NOMO-1 (cell line): ENCODE measurements around the gene MUC5B.
"Not testable (repeated sequence)": the region's sequence is repeated elsewhere in the genome, so short reads cannot be mapped to it uniquely, and the experiment has no call there.

Experiments
- DNase-seq, 2 experiments: peaks; one replicate each; lab custom pipeline; 2025; ENCODE audit not compliant: unreplicated experiment in 2 of 2; lab: John Stamatoyannopoulos, UW

MUC5B gene, protein sequence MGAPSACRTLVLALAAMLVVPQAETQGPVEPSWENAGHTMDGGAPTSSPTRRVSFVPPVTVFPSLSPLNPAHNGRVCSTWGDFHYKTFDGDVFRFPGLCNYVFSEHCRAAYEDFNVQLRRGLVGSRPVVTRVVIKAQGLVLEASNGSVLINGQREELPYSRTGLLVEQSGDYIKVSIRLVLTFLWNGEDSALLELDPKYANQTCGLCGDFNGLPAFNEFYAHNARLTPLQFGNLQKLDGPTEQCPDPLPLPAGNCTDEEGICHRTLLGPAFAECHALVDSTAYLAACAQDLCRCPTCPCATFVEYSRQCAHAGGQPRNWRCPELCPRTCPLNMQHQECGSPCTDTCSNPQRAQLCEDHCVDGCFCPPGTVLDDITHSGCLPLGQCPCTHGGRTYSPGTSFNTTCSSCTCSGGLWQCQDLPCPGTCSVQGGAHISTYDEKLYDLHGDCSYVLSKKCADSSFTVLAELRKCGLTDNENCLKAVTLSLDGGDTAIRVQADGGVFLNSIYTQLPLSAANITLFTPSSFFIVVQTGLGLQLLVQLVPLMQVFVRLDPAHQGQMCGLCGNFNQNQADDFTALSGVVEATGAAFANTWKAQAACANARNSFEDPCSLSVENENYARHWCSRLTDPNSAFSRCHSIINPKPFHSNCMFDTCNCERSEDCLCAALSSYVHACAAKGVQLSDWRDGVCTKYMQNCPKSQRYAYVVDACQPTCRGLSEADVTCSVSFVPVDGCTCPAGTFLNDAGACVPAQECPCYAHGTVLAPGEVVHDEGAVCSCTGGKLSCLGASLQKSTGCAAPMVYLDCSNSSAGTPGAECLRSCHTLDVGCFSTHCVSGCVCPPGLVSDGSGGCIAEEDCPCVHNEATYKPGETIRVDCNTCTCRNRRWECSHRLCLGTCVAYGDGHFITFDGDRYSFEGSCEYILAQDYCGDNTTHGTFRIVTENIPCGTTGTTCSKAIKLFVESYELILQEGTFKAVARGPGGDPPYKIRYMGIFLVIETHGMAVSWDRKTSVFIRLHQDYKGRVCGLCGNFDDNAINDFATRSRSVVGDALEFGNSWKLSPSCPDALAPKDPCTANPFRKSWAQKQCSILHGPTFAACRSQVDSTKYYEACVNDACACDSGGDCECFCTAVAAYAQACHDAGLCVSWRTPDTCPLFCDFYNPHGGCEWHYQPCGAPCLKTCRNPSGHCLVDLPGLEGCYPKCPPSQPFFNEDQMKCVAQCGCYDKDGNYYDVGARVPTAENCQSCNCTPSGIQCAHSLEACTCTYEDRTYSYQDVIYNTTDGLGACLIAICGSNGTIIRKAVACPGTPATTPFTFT (N-terminal part only)

DNA sequence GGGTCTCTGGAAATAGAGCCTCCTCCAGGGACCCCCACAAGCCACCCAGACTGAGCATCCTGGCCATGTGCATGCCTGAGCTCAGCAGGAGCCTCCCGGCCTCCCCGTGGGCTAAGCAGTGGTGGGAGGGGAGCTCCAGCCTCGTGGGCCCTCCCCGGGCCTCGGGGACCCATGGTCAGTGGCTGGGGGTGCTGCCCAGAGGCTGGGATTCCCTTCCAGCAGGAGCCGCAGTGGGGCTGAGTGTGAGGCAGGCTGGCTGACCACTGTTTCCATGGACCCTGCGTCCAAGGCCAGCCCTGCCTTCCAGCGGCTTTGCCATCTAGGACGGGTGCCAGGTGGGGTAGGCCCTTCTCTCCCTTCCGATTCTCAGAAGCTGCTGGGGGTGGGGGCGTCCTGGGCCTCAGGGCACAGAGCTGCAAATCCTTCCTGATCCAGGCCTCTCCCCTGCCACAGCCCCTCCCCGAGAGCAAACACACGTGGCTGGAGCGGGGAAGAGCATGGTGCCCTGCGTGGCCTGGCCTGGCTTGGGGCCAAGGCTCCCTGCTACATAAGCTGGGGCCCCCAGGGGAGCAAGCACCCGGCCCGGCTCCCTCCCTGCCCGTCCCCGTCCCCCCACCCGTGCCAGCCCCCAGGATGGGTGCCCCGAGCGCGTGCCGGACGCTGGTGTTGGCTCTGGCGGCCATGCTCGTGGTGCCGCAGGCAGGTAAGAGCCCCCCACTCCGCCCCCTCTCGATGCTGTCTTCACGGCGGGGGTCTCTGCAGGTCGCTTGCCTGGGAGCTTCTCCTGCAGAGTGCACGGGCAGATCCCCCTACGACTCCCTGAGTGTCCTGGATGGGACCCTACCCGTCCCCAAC, at the start of gene MUC5B:
Gene MUC5B (plus strand): TSS at position 576 of the 855 bp plus-strand sequence. CDS start 58 bp downstream, at position 634.
- no peak for DNase-seq

DNA sequence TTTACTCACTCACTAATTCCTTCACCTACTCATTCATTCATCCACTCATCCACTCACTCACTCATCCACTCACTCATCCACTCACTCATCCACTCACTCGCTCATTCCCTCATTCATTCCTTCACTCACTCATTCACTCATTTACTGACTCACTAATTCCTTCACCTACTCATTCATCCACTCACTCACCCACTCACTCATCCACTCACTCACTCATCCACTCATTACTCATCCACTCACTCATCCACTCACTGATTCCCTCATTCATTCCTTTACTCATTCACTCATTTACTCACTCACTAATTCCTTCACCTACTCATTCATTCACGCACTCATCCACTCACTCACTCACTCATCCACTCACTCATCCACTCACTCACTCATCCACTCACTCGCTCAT, 49.5 kb upstream of the MUC5B start:
- not testable (repeated sequence) for DNase-seq

DNA sequence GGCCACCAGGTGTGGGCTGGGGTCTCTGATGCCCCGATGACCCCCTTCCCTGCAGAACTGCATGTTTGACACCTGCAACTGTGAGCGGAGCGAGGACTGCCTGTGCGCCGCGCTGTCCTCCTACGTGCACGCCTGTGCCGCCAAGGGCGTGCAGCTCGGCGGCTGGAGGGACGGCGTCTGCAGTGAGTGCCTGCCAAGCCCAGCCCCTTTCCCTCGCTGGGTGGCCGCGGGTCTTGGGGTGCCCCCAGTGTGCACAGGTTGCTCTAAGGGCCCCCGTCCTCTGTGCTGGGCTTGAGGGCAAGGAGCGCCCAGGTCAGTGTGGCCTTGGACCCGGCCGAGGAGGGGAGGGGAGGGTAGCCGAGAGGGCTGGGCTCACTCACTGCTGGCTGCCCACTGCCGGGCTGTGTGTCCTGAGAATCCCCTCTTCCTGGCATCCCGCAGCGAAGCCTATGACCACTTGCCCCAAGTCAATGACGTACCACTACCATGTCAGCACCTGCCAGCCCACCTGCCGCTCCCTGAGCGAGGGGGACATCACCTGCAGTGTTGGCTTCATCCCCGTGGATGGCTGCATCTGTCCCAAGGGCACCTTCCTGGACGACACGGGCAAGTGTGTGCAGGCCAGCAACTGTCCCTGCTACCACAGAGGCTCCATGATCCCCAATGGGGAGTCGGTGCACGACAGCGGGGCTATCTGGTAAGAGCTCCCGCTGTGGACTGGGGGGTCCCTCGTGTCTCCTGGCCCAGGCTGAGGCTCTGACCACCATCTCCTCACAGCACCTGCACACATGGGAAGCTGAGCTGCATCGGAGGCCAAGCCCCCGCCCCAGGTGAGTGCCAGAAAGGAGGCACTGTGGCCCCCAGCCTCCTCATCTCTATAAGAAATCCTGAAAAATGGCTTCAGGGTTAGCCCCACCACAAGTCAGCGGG, 48.2 kb upstream of the MUC5B start:
- DNase-seq, result no peak

DNA sequence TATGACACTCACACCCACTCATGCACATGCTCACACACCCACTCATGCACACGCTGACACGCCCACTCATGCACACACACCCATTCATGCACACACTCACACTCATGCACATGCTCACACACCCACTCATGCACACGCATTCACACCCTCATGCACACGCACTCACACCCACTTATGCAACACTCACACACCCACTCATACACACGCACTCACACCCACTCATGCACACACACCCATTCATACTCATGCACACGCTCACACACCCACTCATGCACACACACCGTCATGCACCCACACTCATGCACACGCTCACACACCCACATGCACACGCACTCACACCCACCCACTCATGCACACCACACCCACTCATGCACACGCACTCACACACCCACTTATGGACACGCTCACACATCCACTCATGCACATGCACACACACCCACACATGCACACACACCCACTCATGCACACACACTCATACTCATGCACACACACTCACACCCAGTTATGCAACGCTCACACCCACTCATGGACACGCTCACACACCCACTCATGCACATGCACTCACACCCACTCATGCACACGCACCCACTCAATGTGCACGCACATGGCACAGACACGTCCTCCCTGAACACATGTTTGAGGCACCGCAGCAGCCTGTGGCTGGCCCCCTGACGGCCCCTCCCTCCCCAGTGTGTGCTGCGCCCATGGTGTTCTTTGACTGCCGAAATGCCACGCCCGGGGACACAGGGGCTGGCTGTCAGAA, 47.2 kb upstream of the MUC5B start:
- DNase-seq, result no peak

DNA sequence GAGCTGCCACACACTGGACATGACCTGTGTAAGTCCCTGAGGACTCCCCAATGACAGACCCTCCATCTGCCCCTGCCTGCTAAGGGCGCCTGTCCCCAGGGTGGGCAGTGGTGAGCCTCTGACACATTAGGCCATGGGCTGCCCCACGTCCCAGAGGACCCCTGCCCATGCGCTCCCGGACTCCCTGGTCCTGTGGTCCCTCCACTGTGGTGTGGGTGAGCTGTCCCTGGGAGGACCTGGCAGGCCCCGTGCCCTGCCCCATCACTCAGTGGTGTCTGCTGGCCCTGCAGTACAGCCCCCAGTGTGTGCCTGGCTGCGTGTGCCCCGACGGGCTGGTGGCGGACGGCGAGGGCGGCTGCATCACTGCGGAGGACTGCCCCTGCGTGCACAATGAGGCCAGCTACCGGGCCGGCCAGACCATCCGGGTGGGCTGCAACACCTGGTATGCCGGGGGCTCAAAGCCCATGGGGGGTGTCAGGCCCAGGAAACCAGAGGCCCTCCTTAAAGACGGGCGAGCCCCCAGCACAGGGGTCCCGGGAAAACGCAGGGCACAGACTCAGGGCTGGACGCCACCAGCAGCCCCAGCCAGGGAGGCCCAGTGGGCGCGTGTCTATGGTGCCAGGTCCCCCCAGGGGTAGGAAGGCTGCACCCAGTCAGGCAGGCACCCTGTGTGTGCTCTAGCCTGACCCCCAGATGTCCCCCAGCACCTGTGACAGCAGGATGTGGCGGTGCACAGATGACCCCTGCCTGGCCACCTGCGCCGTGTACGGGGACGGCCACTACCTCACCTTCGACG, 46.4 kb upstream of the MUC5B start:
- DNase-seq, result no peak

DNA sequence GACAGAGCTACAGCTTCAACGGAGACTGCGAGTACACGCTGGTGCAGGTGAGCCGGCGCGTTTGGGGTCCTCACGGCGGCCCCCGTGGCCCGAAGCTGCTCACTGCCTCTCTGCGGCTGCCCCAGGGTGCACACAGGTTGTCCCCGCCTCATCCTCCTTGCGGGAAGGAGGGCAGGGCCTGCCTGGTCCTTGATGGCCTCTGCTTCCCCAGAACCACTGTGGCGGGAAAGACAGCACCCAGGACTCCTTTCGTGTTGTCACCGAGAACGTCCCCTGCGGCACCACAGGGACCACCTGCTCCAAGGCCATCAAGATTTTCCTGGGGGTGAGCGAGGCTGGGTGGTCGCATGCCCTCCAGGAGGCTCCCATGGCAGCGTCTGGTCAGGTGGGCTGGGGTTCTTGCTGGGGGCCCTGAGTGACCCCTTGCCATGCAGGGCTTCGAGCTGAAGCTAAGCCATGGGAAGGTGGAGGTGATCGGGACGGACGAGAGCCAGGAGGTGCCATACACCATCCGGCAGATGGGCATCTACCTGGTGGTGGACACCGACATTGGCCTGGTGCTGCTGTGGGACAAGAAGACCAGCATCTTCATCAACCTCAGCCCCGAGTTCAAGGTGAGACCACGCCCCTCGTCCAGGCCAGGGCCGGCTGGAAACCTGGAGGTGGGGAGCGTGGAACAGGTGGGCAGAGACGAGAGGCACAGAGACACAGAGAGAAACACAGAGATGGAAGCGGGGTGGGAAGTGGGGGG, 45.7 kb upstream of the MUC5B start:
- DNase-seq, result no peak

DNA sequence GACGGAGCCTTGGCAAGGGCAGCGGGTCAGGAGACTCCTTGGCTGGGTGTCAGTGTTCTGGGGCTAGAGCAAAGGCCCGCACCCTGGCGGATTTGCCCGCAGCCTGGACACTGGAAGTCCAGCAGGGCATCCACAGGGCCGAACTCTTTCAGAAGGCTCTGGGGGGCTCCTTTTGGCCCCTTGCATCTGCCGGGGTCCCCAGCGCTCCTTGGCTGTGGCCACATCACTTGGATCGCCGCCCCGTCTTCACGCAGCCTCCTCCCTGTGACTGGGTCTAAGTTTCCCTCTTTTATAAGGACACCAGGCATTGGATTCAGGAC, 45.1 kb upstream of the MUC5B start:
- DNase-seq, result no peak

DNA sequence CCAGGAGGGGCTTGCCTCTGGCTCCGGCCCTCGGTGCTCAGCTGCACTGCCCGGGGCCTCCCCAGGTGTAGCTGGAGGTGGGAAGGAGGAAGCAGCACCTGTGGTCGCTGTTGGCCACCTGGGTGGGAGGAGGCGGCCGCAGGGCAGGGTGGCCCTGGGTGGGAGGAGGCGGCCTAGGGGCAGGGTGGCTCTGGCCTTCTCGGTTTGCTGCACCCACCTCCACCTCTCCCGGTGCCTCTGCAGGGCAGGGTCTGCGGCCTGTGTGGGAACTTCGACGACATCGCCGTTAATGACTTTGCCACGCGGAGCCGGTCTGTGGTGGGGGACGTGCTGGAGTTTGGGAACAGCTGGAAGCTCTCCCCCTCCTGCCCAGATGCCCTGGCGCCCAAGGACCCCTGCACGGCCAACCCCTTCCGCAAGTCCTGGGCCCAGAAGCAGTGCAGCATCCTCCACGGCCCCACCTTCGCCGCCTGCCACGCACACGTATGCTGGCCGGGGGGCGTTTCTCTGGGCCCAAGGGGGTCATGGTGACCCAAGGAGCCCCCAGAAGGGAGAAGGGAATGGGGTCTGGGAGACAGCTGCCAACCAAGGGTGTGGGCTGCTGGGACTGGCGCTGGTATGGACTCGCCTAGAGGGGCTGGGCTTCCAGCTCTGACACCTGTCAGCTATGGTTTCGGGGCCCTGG, 44.5 kb upstream of the MUC5B start:
- no peak for DNase-seq

DNA sequence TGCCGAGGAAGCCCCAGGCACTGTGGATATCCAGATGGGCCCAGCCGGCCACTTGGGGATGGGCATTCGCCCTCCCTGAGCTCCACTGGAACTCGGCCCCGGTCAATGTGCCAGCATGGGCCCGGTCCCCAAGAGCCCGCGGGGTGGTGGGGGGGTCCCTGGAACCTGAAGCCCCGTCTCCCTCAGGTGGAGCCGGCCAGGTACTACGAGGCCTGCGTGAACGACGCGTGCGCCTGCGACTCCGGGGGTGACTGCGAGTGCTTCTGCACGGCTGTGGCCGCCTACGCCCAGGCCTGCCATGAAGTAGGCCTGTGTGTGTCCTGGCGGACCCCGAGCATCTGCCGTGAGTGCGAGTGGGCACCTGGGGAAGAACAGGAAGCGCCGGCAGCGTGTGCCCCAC, 44.0 kb upstream of the MUC5B start:
- no peak for DNase-seq

DNA sequence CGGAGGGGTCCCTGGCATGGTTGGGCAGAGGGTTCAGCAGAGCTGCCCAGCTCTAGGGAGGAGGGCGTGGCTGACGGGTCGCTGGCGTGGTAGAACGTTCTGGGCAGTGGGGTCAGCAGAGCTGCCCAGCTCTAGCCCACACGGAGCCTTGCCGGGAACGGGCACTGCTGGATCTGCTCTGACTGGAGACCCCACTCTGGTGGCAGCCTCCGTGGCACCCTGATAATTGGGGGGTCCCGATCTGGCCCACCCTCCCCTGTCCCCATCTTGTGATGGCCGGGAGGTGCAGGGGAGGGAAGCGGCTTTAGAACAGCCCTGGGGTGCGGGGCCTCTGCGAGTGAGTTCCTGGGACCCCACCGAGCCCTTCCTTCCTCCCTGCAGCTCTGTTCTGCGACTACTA, 43.2 kb upstream of the MUC5B start:
- no peak for DNase-seq

DNA sequence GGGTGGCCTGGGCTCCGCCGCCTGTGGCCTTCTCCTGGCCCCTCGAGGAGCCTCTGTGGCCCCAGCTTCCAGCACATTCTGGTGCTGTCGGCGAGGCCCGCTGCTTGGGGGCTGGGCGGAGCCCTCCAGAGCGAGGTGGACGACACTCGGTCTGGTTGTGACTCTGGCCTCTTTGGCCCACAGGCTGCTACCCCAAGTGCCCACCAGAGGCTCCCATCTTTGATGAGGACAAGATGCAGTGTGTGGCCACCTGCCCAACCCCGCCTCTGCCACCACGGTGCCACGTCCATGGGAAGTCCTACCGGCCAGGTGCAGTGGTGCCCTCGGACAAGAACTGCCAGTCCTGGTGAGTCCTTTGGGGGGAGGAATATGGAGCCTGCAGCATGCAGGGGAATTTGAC, 42.7 kb upstream of the MUC5B start:
- no peak for DNase-seq

DNA sequence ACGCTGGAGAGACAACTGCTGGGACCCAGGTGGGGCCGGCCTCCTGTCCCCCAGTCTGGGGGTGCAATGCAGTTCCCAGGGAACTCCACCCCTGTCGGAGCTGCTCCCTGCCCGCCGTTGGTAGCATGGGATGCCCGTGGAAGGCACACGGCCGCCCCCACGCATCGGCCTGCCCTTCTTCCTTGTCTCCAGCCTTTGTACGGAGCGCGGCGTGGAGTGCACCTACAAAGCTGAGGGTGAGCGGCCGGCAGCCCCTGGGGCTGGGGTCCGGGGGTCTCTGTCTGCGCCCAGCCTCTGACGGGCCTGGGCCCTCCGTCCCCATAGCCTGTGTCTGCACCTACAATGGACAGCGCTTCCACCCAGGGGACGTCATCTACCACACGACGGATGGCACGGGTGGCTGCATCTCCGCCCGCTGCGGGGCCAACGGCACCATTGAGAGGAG, 41.9 kb upstream of the MUC5B start:
- no peak for DNase-seq

DNA sequence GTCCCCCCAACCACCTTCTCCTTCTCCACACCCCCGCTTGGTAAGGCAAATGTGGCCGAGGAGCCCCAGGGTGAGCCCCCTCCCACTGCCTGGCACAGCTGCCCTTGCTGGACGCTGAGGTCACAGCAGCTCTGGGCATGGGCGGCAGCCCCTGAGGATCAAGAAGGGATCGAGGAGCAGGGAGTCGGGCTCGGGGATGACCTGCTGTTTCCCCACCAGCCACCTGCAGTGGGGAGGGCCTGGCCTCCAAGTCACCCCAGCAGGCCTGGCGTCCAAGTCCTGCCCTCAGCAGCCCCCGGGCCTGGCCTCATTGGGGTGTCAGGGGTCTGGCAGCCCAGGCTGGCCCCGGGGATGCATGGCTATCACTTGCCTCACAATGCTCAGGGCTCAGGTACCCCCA, 41.4 kb upstream of the MUC5B start:
- no peak for DNase-seq

DNA sequence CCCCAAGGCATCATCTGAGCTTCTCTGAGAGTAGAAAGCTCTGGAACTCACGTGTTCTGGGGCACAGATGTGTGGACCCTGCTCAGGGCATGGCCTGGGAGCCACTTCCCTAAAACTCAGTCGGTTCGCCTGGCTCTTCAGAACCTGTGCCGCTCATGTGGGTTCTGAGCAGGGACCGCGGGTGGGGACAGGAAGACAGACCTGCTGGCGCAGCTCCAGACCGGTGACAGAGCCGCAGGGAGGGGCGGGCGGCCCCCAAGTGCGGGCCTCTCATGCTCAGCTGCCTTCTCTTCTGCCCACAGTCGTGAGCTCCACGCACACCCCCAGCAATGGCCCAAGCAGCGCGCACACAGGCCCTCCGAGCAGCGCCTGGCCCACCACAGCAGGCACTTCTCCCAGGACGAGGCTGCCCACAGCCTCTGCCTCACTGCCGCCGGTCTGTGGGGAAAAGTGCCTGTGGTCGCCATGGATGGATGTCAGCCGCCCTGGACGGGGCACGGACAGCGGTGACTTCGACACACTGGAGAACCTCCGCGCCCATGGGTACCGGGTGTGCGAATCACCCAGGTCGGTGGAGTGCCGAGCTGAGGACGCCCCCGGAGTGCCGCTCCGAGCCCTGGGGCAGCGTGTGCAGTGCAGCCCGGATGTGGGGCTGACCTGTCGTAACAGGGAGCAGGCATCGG, 40.9 kb upstream of the MUC5B start:
- DNase-seq, result no peak

DNA sequence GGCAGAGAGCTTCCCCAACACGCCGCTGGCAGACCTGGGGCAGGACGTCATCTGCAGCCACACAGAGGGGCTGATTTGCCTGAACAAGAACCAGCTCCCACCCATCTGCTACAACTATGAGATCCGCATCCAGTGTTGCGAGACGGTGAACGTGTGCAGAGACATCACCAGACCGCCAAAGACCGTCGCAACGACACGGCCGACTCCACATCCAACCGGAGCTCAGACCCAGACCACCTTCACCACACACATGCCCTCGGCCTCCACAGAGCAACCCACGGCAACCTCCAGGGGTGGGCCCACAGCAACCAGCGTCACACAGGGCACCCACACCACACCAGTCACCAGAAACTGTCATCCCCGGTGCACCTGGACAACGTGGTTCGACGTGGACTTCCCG, 38.7 kb upstream of the MUC5B start:
- not testable (repeated sequence) for DNase-seq
